Activated gamma-delta T cell treated with Interleukin-2 at 50 U/mL for 16 hours (primary cell): Measurements from ENCODE around the gene AK8.

ENCODE experiments used
- DNase-seq: peaks from one replicate; pipeline ENCODE4 v3.0.0-alpha.2; 2020

AK8 gene

GRCh38 chr9:132877824-132878694, at the start of gene AK8:
Gene AK8 (minus strand): TSS chr9:132878284. CDS start chr9:132878255, 29 bp downstream.
- DNase-seq, result peak; percentile 62

- DNase-seq, result no peak
Measured at GRCh38 chr9:132927704-132928103, 49.6 kb upstream of the AK8 start.

GRCh38 chr9:132923346-132923902, 45.3 kb upstream of the AK8 start:
- no peak for DNase-seq

- no peak for DNase-seq
Measured at GRCh38 chr9:132919614-132920268, 41.7 kb upstream of the AK8 start.

- DNase-seq, result no peak
Measured at GRCh38 chr9:132914924-132915323, 36.8 kb upstream of the AK8 start.

- DNase-seq, result no peak
Measured at GRCh38 chr9:132912131-132912530, 34.0 kb upstream of the AK8 start.

GRCh38 chr9:132910376-132910775, 32.3 kb upstream of the AK8 start:
- no peak for DNase-seq

GRCh38 chr9:132909311-132909710, 31.2 kb upstream of the AK8 start:
- DNase-seq, result no peak

GRCh38 chr9:132908635-132909034, 30.6 kb upstream of the AK8 start:
- DNase-seq, result peak; percentile 34

GRCh38 chr9:132905726-132906125, 27.6 kb upstream of the AK8 start:
- no peak for DNase-seq

GRCh38 chr9:132903574-132904492, 25.7 kb upstream of the AK8 start:
- no peak for DNase-seq

- DNase-seq, result peak; percentile 73
Measured at GRCh38 chr9:132901858-132902831, 24.1 kb upstream of the AK8 start.

- no peak for DNase-seq
Measured at GRCh38 chr9:132898051-132898450, 20.0 kb upstream of the AK8 start.

- no peak for DNase-seq
Measured at GRCh38 chr9:132896906-132897305, 18.8 kb upstream of the AK8 start.

- no peak for DNase-seq
Measured at GRCh38 chr9:132896264-132896663, 18.2 kb upstream of the AK8 start.

GRCh38 chr9:132894862-132895835, 17.1 kb upstream of the AK8 start:
- DNase-seq, result no peak

GRCh38 chr9:132894346-132894745, 16.3 kb upstream of the AK8 start:
- no peak for DNase-seq

- DNase-seq, result no peak
Measured at GRCh38 chr9:132892400-132892799, 14.3 kb upstream of the AK8 start.

- no peak for DNase-seq
Measured at GRCh38 chr9:132888151-132888550, 10.1 kb upstream of the AK8 start.
